H1 (cell line): ENCODE measurements around the gene PITPNC1.

Experiments
- CBX5 ChIP-seq: fragments of 300-800, 300-1000 bp; sonication (generic); IDR thresholded peaks from 2 replicates; pipeline ENCODE4 v1.7.1; 2016; ENCODE audit warnings: antibody characterized with exemption, low read length, low read depth
- EP300 ChIP-seq, 2 experiments: IDR thresholded peaks; 1 replicate in 1 of 2; 2 replicates in 1 of 2; pipeline ENCODE4 v1.6.1; 2011 to 2012; ENCODE audit warnings: low read depth in 2 of 2, low read length in 2 of 2, mild to moderate bottlenecking in 2 of 2, borderline replicate concordance in 1 of 2, inconsistent platforms in 1 of 2, moderate library complexity in 1 of 2
- PHF8 ChIP-seq: fragments of 200-600 bp; sonication (generic); conservative IDR thresholded peaks from 2 replicates; pipeline ENCODE4 v1.7.1; 2012; ENCODE audit warnings: low read depth, mild to moderate bottlenecking, inconsistent platforms, low read length, moderate library complexity
- POLR2A ChIP-seq, 2 experiments: IDR thresholded peaks; 1 replicate in 1 of 2; 2 replicates in 1 of 2; pipeline ENCODE4 v1.6.1; 2011; ENCODE audit warnings: low read depth in 2 of 2, low read length in 2 of 2, mild to moderate bottlenecking in 2 of 2; ENCODE audit errors: control extremely low read depth in 1 of 2
- POLR2AphosphoS5 ChIP-seq: IDR thresholded peaks from 2 replicates; pipeline ENCODE4 v1.6.1; 2011; ENCODE audit warnings: low read depth, low read length
- RAD21 ChIP-seq, 2 experiments: IDR thresholded peaks in 1 of 2; conservative IDR thresholded peaks in 1 of 2; 2 replicates each; pipeline ENCODE4 v1.6.1; 2011; ENCODE audit warnings: low read depth in 2 of 2, low read length in 2 of 2, improper control_type of control experiment in 1 of 2, inconsistent platforms in 1 of 2, mild to moderate bottlenecking in 1 of 2, moderate library complexity in 1 of 2
- RNF2 ChIP-seq: fragments of 200-900, 300-1000 bp; sonication (generic); IDR thresholded peaks from 2 replicates; pipeline ENCODE4 v1.7.1; 2016; ENCODE audit warnings: borderline replicate concordance, low read depth, mild to moderate bottlenecking, antibody characterized with exemption, low read length; ENCODE audit not compliant: poor library complexity, severe bottlenecking; ENCODE audit errors: missing control alignments
- SRF ChIP-seq: IDR thresholded peaks from 2 replicates; pipeline ENCODE4 v1.6.1; 2011; ENCODE audit warnings: mild to moderate bottlenecking, low read depth, low read length, moderate library complexity
- SUZ12 ChIP-seq: fragments of 200-600 bp; sonication (generic); IDR thresholded peaks from 2 replicates; pipeline ENCODE4 v1.6.1; 2012; ENCODE audit warnings: mild to moderate bottlenecking, inconsistent platforms, low read length, moderate library complexity, mixed read lengths
- TCF12 ChIP-seq: IDR thresholded peaks from 2 replicates; pipeline ENCODE4 v1.6.1; 2011; ENCODE audit warnings: low read depth, mild to moderate bottlenecking, low read length
- TF ChIP-seq, protein P1 (sequence below), 3 experiments: IDR thresholded peaks; 1 replicate in 2 of 3; 2 replicates in 1 of 3; pipeline versions ENCODE4 v1.5.1 to v1.6.1; 2011; ENCODE audit warnings: low read length in 3 of 3, mild to moderate bottlenecking in 3 of 3, inconsistent platforms in 2 of 3, low read depth in 1 of 3, moderate library complexity in 1 of 3; ENCODE audit not compliant: insufficient read depth in 1 of 3; ENCODE audit errors: control extremely low read depth in 1 of 3
- TF ChIP-seq, protein P2 (sequence below): IDR thresholded peaks from 2 replicates; pipeline ENCODE4 v1.6.1; 2011; ENCODE audit warnings: low read length, improper control_type of control experiment

DNA sequence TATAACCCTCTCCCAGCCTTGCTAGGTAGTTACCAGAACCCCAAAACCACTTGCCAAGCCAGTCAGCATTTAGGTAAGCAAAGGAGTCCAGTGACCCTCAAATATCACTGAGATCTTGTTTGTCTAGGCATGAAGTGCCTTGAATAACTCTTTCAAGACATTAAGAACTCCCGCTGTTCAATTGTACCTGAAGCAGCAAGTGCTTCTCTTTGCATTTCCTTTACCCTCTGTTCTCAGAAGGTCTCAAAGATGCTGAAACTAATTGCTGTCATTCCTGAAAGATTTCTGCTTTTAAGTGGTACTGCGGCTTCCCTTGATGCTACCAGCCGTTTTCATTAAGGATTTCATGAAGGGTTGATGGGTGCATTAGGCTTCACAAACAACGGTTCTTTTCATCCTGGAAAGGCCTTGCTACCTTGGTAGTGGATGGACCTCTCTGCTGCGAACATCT lies 142.7 kb downstream of the PITPNC1 start:
- TF ChIP-seq RNF2 (no peak), PHF8 (no peak), EP300 (IDR thresholded peaks at IDR 0.05; ENCODE audit: borderline replicate concordance in 1 of 2, low read depth in 2 of 2, low read length in 2 of 2) (no peak), SUZ12 (no peak), POLR2AphosphoS5 (no peak), CBX5 (no peak), POLR2A (IDR thresholded peaks at IDR 0.05; ENCODE audit: control extremely low read depth in 1 of 2, low read depth in 2 of 2, low read length in 2 of 2) (no peak), SRF (no peak), RAD21 (IDR thresholded peaks at IDR 0.05 in 1 of 2, conservative IDR thresholded peaks at IDR 0.05 in 1 of 2; ENCODE audit: low read depth in 2 of 2, low read length in 2 of 2) (no peak), TCF12 (no peak)
- TF ChIP-seq, protein P1, sequence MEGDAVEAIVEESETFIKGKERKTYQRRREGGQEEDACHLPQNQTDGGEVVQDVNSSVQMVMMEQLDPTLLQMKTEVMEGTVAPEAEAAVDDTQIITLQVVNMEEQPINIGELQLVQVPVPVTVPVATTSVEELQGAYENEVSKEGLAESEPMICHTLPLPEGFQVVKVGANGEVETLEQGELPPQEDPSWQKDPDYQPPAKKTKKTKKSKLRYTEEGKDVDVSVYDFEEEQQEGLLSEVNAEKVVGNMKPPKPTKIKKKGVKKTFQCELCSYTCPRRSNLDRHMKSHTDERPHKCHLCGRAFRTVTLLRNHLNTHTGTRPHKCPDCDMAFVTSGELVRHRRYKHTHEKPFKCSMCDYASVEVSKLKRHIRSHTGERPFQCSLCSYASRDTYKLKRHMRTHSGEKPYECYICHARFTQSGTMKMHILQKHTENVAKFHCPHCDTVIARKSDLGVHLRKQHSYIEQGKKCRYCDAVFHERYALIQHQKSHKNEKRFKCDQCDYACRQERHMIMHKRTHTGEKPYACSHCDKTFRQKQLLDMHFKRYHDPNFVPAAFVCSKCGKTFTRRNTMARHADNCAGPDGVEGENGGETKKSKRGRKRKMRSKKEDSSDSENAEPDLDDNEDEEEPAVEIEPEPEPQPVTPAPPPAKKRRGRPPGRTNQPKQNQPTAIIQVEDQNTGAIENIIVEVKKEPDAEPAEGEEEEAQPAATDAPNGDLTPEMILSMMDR (IDR thresholded peaks at IDR 0.05; ENCODE audit: control extremely low read depth in 1 of 3, insufficient read depth in 1 of 3, low read depth in 1 of 3, low read length in 3 of 3) = no peak
- TF ChIP-seq, protein P2, sequence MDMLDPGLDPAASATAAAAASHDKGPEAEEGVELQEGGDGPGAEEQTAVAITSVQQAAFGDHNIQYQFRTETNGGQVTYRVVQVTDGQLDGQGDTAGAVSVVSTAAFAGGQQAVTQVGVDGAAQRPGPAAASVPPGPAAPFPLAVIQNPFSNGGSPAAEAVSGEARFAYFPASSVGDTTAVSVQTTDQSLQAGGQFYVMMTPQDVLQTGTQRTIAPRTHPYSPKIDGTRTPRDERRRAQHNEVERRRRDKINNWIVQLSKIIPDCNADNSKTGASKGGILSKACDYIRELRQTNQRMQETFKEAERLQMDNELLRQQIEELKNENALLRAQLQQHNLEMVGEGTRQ = no peak
